A549 (cell line): ENCODE measurements around the gene AUTS2.

Source experiments
- CTCF ChIP-seq: fragments of >200 bp; sonication (Bioruptor Twin); formaldehyde crosslinking; IDR thresholded peaks from 3 replicates; pipeline ENCODE4 v1.5.1; 2016
- HOXA7 ChIP-seq: fragments of 250-450 bp; sonication (Bioruptor Pico); IDR thresholded peaks from 2 replicates; pipeline ENCODE4 v1.5.0; 2020; ENCODE audit warnings: mild to moderate bottlenecking, moderate library complexity
- JUN ChIP-seq, 2 experiments: fragments of >200 bp; sonication (Bioruptor Twin); formaldehyde crosslinking; IDR thresholded peaks; 2 replicates in 1 of 2; 3 replicates in 1 of 2; pipeline ENCODE4 v1.6.1; 2016 to 2017

GRCh38 chr7:70641882-70642281 is 1043.6 kb downstream of the AUTS2 start:
- TF ChIP-seq CTCF (no peak), HOXA7 (CRISPR knock-in tag) (no peak), JUN (IDR thresholded peaks at IDR 0.05) (no peak)
